GM23338 (cell line): ENCODE data around the gene CACNA1S.

Source experiments
- CREB1 ChIP-seq: fragments of 250-450 bp; sonication (Bioruptor Pico); IDR thresholded peaks from 2 replicates; pipeline ENCODE4 v1.5.0; 2020; ENCODE audit warnings: low read depth, mild to moderate bottlenecking, moderate library complexity
- CTCF ChIP-seq, 2 experiments: fragments of 200-600 bp in 1 of 2; sonication (generic) in 1 of 2; conservative IDR thresholded peaks; 2 replicates each; pipeline versions ENCODE4 v1.5.1 to v1.6.1; 2016 to 2017; ENCODE audit warnings: antibody characterized with exemption in 2 of 2, low read depth in 2 of 2, mild to moderate bottlenecking in 2 of 2, moderate library complexity in 1 of 2
- EZH2 ChIP-seq: fragments of 200-600 bp; sonication (generic); IDR thresholded peaks from one replicate; pipeline ENCODE4 v1.8.0; 2017; ENCODE audit warnings: antibody characterized with exemption, mild to moderate bottlenecking, low read depth; ENCODE audit not compliant: unreplicated experiment
- EZH2phosphoT487 ChIP-seq: fragments of 200-600 bp; sonication (generic); IDR thresholded peaks from one replicate; pipeline ENCODE4 v1.8.1; 2018; ENCODE audit warnings: antibody characterized with exemption; ENCODE audit not compliant: unreplicated experiment
- JUNB ChIP-seq: IDR thresholded peaks from one replicate; pipeline ENCODE4 v1.6.1; 2016; ENCODE audit warnings: antibody characterized with exemption; ENCODE audit not compliant: unreplicated experiment
- NANOG ChIP-seq: IDR thresholded peaks from 2 replicates; pipeline ENCODE4 v1.6.1; 2016; ENCODE audit warnings: antibody characterized with exemption, borderline replicate concordance
- POLR2AphosphoS5 ChIP-seq: IDR thresholded peaks from 2 replicates; pipeline ENCODE4 v1.6.1; 2016; ENCODE audit warnings: antibody characterized with exemption, low read depth
- REST ChIP-seq: IDR thresholded peaks from one replicate; pipeline ENCODE4 v1.6.1; 2018; ENCODE audit warnings: antibody characterized with exemption; ENCODE audit not compliant: unreplicated experiment
- STAT1 ChIP-seq: IDR thresholded peaks from one replicate; pipeline ENCODE4 v1.6.1; 2016; ENCODE audit warnings: antibody characterized with exemption; ENCODE audit not compliant: unreplicated experiment
- ZNF114 ChIP-seq: fragments of 250-450 bp; sonication (Bioruptor Pico); IDR thresholded peaks from 2 replicates; pipeline ENCODE4 v1.5.0; 2020; ENCODE audit warnings: mild to moderate bottlenecking, moderate library complexity
- ZNF331 ChIP-seq: fragments of 250-450 bp; sonication (Bioruptor Pico); IDR thresholded peaks from 2 replicates; pipeline ENCODE4 v1.5.0; 2020; ENCODE audit warnings: low read depth, mild to moderate bottlenecking, moderate library complexity

DNA sequence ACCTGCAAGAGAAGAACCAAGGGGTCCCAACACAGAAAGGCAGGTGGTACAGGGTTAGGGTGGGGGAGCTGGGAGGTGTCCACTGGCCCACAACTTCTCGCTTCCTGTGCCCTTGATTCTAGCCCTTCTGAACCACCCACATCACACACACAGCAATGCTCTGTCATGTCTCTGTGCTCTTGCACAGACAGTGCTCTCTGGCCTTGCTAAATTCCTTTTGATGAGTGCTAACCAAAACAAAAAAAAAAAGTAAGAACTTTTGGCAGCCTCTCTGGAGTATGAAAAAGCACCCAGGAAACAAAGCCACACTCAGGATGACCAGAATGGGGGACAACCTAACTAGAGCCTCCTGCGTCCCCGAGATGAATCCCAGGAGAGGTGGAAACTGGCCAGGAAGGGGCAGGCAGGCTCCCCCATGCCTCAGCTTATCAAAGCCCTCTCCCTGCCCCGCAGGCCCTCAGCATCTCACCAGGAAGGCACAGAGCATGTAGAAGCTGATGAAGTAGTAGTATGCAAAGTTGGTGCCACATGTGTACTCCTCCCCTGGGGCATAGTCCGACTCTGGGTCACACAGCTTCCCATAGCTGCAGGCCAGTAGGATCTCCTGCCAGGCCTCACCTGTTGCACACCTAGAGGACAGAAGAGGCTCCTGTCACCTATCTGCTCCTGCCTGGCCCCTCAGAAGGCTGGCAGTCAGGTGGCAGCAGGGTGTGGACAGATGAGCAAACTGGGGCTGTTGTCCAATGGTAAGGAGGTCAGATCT lies 61.5 kb downstream of the CACNA1S start:
- no peak for TF ChIP-seq JUNB
- TF ChIP-seq POLR2AphosphoS5: no peak
- no peak for TF ChIP-seq CTCF (conservative IDR thresholded peaks at IDR 0.05; ENCODE audit: low read depth in 2 of 2)
- TF ChIP-seq EZH2: no peak
- TF ChIP-seq STAT1: no peak
- TF ChIP-seq REST: no peak
- no peak for TF ChIP-seq EZH2phosphoT487
- TF ChIP-seq ZNF114: no peak
- no peak for TF ChIP-seq CREB1 (CRISPR knock-in tag)
- TF ChIP-seq ZNF331: no peak
- TF ChIP-seq NANOG: no peak
